Nephron progenitor cell (in vitro differentiated cells): ENCODE data around the gene PELI1.

Source experiments
- DNase-seq: peaks from one replicate; pipeline ENCODE4 v3.0.0; 2021
- H3K27ac Mint-ChIP-seq: 2 replicates; pipeline ENCODE4 v1.8.0; 2021; ENCODE audit warnings: mild to moderate bottlenecking, moderate library complexity, mixed read lengths
- H3K27me3 Mint-ChIP-seq: 2 replicates; pipeline ENCODE4 v1.8.0; 2021; ENCODE audit warnings: mild to moderate bottlenecking, low read depth, mixed read lengths; ENCODE audit not compliant: poor library complexity
- H3K36me3 Mint-ChIP-seq: 2 replicates; pipeline ENCODE4 v1.8.0; 2021; ENCODE audit warnings: low read depth, mixed read lengths
- H3K4me1 Mint-ChIP-seq: 2 replicates; pipeline ENCODE4 v1.8.0; 2021; ENCODE audit warnings: mixed read lengths
- H3K4me3 Mint-ChIP-seq: 2 replicates; pipeline ENCODE4 v1.8.0; 2021; ENCODE audit warnings: mild to moderate bottlenecking, moderate library complexity, mixed read lengths
- H3K9me3 Mint-ChIP-seq: 2 replicates; pipeline ENCODE4 v1.8.0; 2021; ENCODE audit warnings: mild to moderate bottlenecking, moderate library complexity, mixed read lengths
- CTCF ChIP-seq: fragments of 200-600 bp; sonication (generic); IDR thresholded peaks from 2 replicates; pipeline ENCODE4 v1.5.0; 2021; ENCODE audit warnings: antibody characterized with exemption

PELI1 gene

GRCh38 chr2:64134813-64135212 is 9.4 kb downstream of the PELI1 start:
- peaks cover 27% of the 10 kb centered on the region for H3K4me1 Mint-ChIP-seq
- H3K27me3 Mint-ChIP-seq, result no peaks in the 10 kb centered on the region
- TF ChIP-seq CTCF, result no peak
- peaks cover 28% of the 10 kb centered on the region for H3K36me3 Mint-ChIP-seq
- no peak overlapping the region for H3K27ac Mint-ChIP-seq
- H3K4me3 Mint-ChIP-seq, result no peak overlapping the region
- no peak for DNase-seq
- H3K9me3 Mint-ChIP-seq, result no peaks in the 10 kb centered on the region

- DNase-seq, result no peak
- Mint-ChIP-seq H3K27ac (no peak overlapping the region), H3K4me1 (peaks cover 23% of the 10 kb centered on the region), H3K27me3 (no peaks in the 10 kb centered on the region), H3K9me3 (no peaks in the 10 kb centered on the region), H3K36me3 (peaks cover 21% of the 10 kb centered on the region), H3K4me3 (no peak overlapping the region)
- no peak for TF ChIP-seq CTCF
Measured at GRCh38 chr2:64133828-64134227, 10.4 kb downstream of the PELI1 start.

GRCh38 chr2:64133354-64133753 is 10.9 kb downstream of the PELI1 start:
- Mint-ChIP-seq H3K4me3 (no peak overlapping the region), H3K36me3 (peaks cover 21% of the 10 kb centered on the region), H3K4me1 (peaks cover 18% of the 10 kb centered on the region), H3K27ac (no peak overlapping the region), H3K27me3 (no peaks in the 10 kb centered on the region), H3K9me3 (no peaks in the 10 kb centered on the region)
- no peak for TF ChIP-seq CTCF
- no peak for DNase-seq

GRCh38 chr2:64130333-64130732 is 13.9 kb downstream of the PELI1 start:
- Mint-ChIP-seq H3K27ac (no peak overlapping the region), H3K9me3 (peaks cover 7% of the 10 kb centered on the region)

GRCh38 chr2:64128943-64129391 is 15.3 kb downstream of the PELI1 start:
- Mint-ChIP-seq H3K4me1 (peaks cover 7% of the 10 kb centered on the region), H3K36me3 (peaks cover 45% of the 10 kb centered on the region)

More at GRCh38 chr2:64130333-64130732, 13.9 kb downstream of the PELI1 start:
- DNase-seq, result no peak
- no peak for TF ChIP-seq CTCF
- Mint-ChIP-seq H3K27me3 (no peaks in the 10 kb centered on the region), H3K4me3 (no peak overlapping the region), H3K4me1 (peaks cover 11% of the 10 kb centered on the region), H3K36me3 (peaks cover 32% of the 10 kb centered on the region)

More at GRCh38 chr2:64128943-64129391, 15.3 kb downstream of the PELI1 start:
- Mint-ChIP-seq H3K9me3 (peaks cover 18% of the 10 kb centered on the region), H3K27me3 (no peaks in the 10 kb centered on the region), H3K4me3 (no peak overlapping the region), H3K27ac (no peak overlapping the region)
- TF ChIP-seq CTCF, result no peak
- DNase-seq, result no peak
